ENCODE results near the gene COL6A2. TPM values are rescaled to one million over a fixed set of nuclear protein-coding genes. Genes with fewer than 3 reads are reported as not detected.

Gene COL6A2
- polyA plus RNA-seq, 3 donors = 0.01 TPM; not detected in 2

GRCh38 chr21:46156678-46157077 lies 58.8 kb downstream of the COL6A2 start:
- Mint-ChIP-seq H3K27ac (no peak overlapping the region), H3K27me3 (ENCODE audit: low read depth in 3 of 3) (peaks cover 0 to 4% (median 0%) of the 10 kb centered on the region in 3 donors), H3K36me3 (no peaks in the 10 kb centered on the region), H3K9me3 (peaks cover 0 to 3% (median 0%) of the 10 kb centered on the region in 7 donors), H3K4me1 (no peaks in the 10 kb centered on the region), H3K4me3 (no peak overlapping the region)
- intact Hi-C loops (cut with micrococcal nuclease) = no loop called here
- H3K4me3 ChIP-seq (replicated peaks in 1 of 3; ENCODE audit: low read depth in 2 of 3, low read length in 3 of 3) = no peak overlapping the region
- no peak for TF ChIP-seq CTCF (IDR thresholded peaks at IDR 0.05)
- no peak overlapping the region for H3K9ac ChIP-seq (ENCODE audit: insufficient read depth, low read length, poor library complexity, severe bottlenecking)
- H2AFZ ChIP-seq (ENCODE audit: insufficient read depth, low read depth, low read length, poor library complexity, severe bottlenecking) = no peak overlapping the region
- no peaks in the 10 kb centered on the region for H4K20me1 ChIP-seq (ENCODE audit: insufficient read depth, low read length)
- H3K27me3 ChIP-seq (ENCODE audit: control insufficient read depth in 2 of 2, insufficient read depth in 2 of 2, low read length in 2 of 2) = no peaks in the 10 kb centered on the region
- H3K9me3 ChIP-seq (replicated peaks in 1 of 2; ENCODE audit: control insufficient read depth in 1 of 2, insufficient read depth in 1 of 2, low read length in 2 of 2) = peaks cover 0 to 6% of the 10 kb centered on the region in 2 donors
- 100% methylated on average over 1 of the region's 10 CpGs for WGBS (ENCODE audit: insufficient coverage)
- no peaks in the 10 kb centered on the region for H3K36me3 ChIP-seq (replicated peaks in 1 of 2; ENCODE audit: control insufficient read depth in 1 of 2, insufficient read depth in 2 of 2, low read length in 2 of 2)
- H3K4me2 ChIP-seq (replicated peaks; ENCODE audit: extremely low read depth, low read length, poor library complexity, severe bottlenecking) = no peak overlapping the region
- no peaks in the 10 kb centered on the region for H3K79me2 ChIP-seq (ENCODE audit: insufficient read depth, low read length)
- no peak for DNase-seq
- H3K27ac ChIP-seq (ENCODE audit: low read depth in 1 of 2, low read length in 2 of 2) = no peak overlapping the region
- no peaks in the 10 kb centered on the region for H3K4me1 ChIP-seq (ENCODE audit: control insufficient read depth in 1 of 2, insufficient read depth in 2 of 2, low read length in 2 of 2)

- Mint-ChIP-seq H3K9me3 (peaks cover 0 to 8% (median 1%) of the 10 kb centered on the region in 7 donors), H3K27me3 (ENCODE audit: low read depth in 3 of 3) (peaks cover 0 to 2% (median 0%) of the 10 kb centered on the region in 3 donors), H3K36me3 (no peaks in the 10 kb centered on the region), H3K4me1 (no peaks in the 10 kb centered on the region), H3K4me3 (no peak overlapping the region), H3K27ac (peak overlapping the region in 1 of 7 donors; percentile 66)
- H3K36me3 ChIP-seq (replicated peaks in 1 of 2; ENCODE audit: control insufficient read depth in 1 of 2, insufficient read depth in 2 of 2, low read length in 2 of 2) = no peaks in the 10 kb centered on the region
- WGBS (ENCODE audit: insufficient coverage) = 97% methylated on average over 10 of the region's 12 CpGs
- H3K4me1 ChIP-seq (ENCODE audit: control insufficient read depth in 1 of 2, insufficient read depth in 2 of 2, low read length in 2 of 2) = no peaks in the 10 kb centered on the region
- H3K9ac ChIP-seq (ENCODE audit: insufficient read depth, low read length, poor library complexity, severe bottlenecking) = no peak overlapping the region
- DNase-seq = no peak
- no peaks in the 10 kb centered on the region for H3K27me3 ChIP-seq (ENCODE audit: control insufficient read depth in 2 of 2, insufficient read depth in 2 of 2, low read length in 2 of 2)
- no peak overlapping the region for H3K4me3 ChIP-seq (replicated peaks in 1 of 3; ENCODE audit: low read depth in 2 of 3, low read length in 3 of 3)
- H3K27ac ChIP-seq (ENCODE audit: low read depth in 1 of 2, low read length in 2 of 2) = no peak overlapping the region
- no peak overlapping the region for H2AFZ ChIP-seq (ENCODE audit: insufficient read depth, low read depth, low read length, poor library complexity, severe bottlenecking)
- no peaks in the 10 kb centered on the region for H3K79me2 ChIP-seq (ENCODE audit: insufficient read depth, low read length)
- no peaks in the 10 kb centered on the region for H4K20me1 ChIP-seq (ENCODE audit: insufficient read depth, low read length)
- no peak overlapping the region for H3K4me2 ChIP-seq (replicated peaks; ENCODE audit: extremely low read depth, low read length, poor library complexity, severe bottlenecking)
- intact Hi-C loops (cut with micrococcal nuclease) = no loop called here
- H3K9me3 ChIP-seq (replicated peaks in 1 of 2; ENCODE audit: control insufficient read depth in 1 of 2, insufficient read depth in 1 of 2, low read length in 2 of 2) = peaks cover 0 to 12% of the 10 kb centered on the region in 2 donors
- no peak for TF ChIP-seq CTCF (IDR thresholded peaks at IDR 0.05)
Measured at GRCh38 chr21:46157396-46157986, 59.6 kb downstream of the COL6A2 start.

Data from CD14-positive monocyte (primary cell).